ENCODE results near the gene MPP3. TPM values are rescaled to one million over a fixed set of nuclear protein-coding genes. Genes with fewer than 3 reads are reported as not detected.
A peak's percentile ranks its signal among the peaks of the same experiment; 100 is the strongest.

MPP3 gene
- total RNA-seq, 6 donors from 2014 or later = 16.2 to 142 (median 38.5) TPM

- H3K9me3 ChIP-seq = no peaks in the 10 kb centered on the region
- H3K36me3 ChIP-seq = no peaks in the 10 kb centered on the region
- H3K27ac ChIP-seq = peak overlapping the region in 3 of 4 donors; percentile 17 to 66 (median 40)
- H3K4me1 ChIP-seq = peaks cover 13 to 19% (median 17%) of the 10 kb centered on the region in 4 donors
- H3K4me3 ChIP-seq = no peak overlapping the region
- no peak for DNase-seq
- 45 to 59% methylated on average over 8 to 9 of the region's 9 CpGs for WGBS, 2 donors
- TF ChIP-seq POLR2A (IDR thresholded peaks at IDR 0.05) (no peak), EP300 (IDR thresholded peaks at IDR 0.05) (peak in 1 of 4 donors; percentile 16)
- no peaks in the 10 kb centered on the region for H3K27me3 ChIP-seq
- no peak for ATAC-seq (ENCODE audit: low FRiP score in 2 of 2)
Measured at GRCh38 chr17:43860927-43861622, 28.1 kb upstream of the MPP3 start.

- Histone ChIP-seq H3K4me1 (peaks cover 13 to 19% (median 17%) of the 10 kb centered on the region in 4 donors), H3K27ac (peak overlapping the region in 3 of 4 donors; percentile 5 to 45 (median 29)), H3K9me3 (no peaks in the 10 kb centered on the region), H3K27me3 (no peaks in the 10 kb centered on the region), H3K4me3 (no peak overlapping the region), H3K36me3 (no peaks in the 10 kb centered on the region)
- ATAC-seq (ENCODE audit: low FRiP score in 2 of 2) = no peak
- WGBS, 2 donors = 81% methylated on average over 12 of the region's 12 CpGs
- DNase-seq = peak in 1 of 2 donors; percentile 15
- TF ChIP-seq, protein P1, sequence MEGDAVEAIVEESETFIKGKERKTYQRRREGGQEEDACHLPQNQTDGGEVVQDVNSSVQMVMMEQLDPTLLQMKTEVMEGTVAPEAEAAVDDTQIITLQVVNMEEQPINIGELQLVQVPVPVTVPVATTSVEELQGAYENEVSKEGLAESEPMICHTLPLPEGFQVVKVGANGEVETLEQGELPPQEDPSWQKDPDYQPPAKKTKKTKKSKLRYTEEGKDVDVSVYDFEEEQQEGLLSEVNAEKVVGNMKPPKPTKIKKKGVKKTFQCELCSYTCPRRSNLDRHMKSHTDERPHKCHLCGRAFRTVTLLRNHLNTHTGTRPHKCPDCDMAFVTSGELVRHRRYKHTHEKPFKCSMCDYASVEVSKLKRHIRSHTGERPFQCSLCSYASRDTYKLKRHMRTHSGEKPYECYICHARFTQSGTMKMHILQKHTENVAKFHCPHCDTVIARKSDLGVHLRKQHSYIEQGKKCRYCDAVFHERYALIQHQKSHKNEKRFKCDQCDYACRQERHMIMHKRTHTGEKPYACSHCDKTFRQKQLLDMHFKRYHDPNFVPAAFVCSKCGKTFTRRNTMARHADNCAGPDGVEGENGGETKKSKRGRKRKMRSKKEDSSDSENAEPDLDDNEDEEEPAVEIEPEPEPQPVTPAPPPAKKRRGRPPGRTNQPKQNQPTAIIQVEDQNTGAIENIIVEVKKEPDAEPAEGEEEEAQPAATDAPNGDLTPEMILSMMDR (IDR thresholded peaks at IDR 0.05) = no peak
- TF ChIP-seq POLR2AphosphoS5 (IDR thresholded peaks at IDR 0.05) = no peak
Measured at GRCh38 chr17:43860077-43860725, 27.3 kb upstream of the MPP3 start.

DNA sequence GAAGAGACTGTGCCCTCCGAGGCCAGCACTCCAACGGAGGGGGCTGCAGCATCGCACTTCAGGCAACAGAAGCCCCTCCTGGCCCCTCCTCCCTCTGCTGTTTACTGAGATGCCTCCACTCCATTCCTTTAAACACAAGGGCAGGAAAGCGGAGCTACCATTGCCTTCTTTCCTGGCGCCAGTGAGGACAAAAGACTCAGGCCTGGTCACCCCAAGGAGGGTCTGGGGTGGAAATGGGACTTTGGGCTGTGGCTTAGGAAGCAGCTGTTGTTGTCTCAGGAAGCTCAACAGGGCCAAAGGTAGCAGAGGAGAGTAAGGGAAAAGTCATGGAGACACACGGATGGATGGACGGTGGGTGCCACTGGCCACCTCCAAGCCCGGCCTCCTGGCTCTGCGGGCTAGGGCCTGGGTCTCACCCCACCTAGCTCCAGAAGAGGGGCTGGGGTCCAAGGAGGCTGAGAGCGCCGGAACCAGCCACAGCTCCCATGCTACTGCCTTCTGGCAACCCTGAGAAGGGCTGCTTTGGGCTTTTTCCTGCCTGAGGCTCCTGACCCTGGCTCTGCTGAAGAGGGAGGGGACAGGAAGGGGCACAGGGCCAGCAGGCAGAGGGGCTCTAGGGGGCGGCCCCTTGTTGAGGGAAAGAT lies 25.1 kb upstream of the MPP3 start:
- Histone ChIP-seq H3K27ac (peak overlapping the region in 2 of 4 donors; percentile 62 to 75), H3K9me3 (no peaks in the 10 kb centered on the region), H3K4me1 (peaks cover 13 to 19% (median 17%) of the 10 kb centered on the region in 4 donors), H3K4me3 (no peak overlapping the region), H3K36me3 (no peaks in the 10 kb centered on the region), H3K27me3 (no peaks in the 10 kb centered on the region)
- no peak for TF ChIP-seq POLR2A (IDR thresholded peaks at IDR 0.05)
- TF ChIP-seq, protein P1 (IDR thresholded peaks at IDR 0.05) = no peak
- TF ChIP-seq POLR2AphosphoS5 (IDR thresholded peaks at IDR 0.05) = no peak
- no peak for TF ChIP-seq EP300 (IDR thresholded peaks at IDR 0.05)
- no peak for DNase-seq
- ATAC-seq (ENCODE audit: low FRiP score in 2 of 2) = no peak
- WGBS, 2 donors = 54 to 58% methylated on average over 10 to 12 of the region's 12 CpGs

- no peak overlapping the region for H3K4me3 ChIP-seq
- ATAC-seq (ENCODE audit: low FRiP score in 2 of 2) (no peak), DNase-seq (no peak)
- WGBS, 2 donors = 86 to 100% methylated on average over 1 to 5 of the region's 5 CpGs
- H3K36me3 ChIP-seq = no peaks in the 10 kb centered on the region
- H3K4me1 ChIP-seq = peaks cover 13 to 19% (median 17%) of the 10 kb centered on the region in 4 donors
- H3K27me3 ChIP-seq = no peaks in the 10 kb centered on the region
- peak overlapping the region in 2 of 4 donors; percentile 32 to 75 for H3K27ac ChIP-seq
- TF ChIP-seq POLR2A (IDR thresholded peaks at IDR 0.05) (no peak), EP300 (IDR thresholded peaks at IDR 0.05) (no peak), POLR2AphosphoS5 (IDR thresholded peaks at IDR 0.05) (no peak)
- TF ChIP-seq, protein P1 (IDR thresholded peaks at IDR 0.05) = no peak
- no peaks in the 10 kb centered on the region for H3K9me3 ChIP-seq
Measured at GRCh38 chr17:43857141-43857540, 24.2 kb upstream of the MPP3 start.

DNA sequence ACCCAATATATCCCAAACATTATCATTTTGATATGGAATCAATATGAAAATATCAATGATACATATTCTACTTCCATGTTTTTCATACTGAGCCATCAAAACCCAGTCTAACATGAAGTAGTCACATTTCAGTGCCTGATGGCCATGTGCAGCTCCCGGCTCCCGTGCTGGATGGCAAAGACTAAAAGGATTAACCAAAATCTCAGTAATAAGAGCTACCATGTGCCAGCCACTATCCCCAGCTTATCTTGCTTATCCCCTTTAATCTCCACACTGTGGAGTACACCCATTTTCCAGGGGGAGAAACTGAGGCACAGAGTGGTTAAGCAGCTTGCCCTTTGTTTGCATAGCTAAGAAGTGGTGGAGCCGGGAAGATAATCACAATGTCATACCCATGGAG lies 23.2 kb upstream of the MPP3 start:
- DNase-seq (no peak), ATAC-seq (ENCODE audit: low FRiP score in 2 of 2) (no peak)
- no peak overlapping the region for H3K27ac ChIP-seq
- peaks cover 7 to 13% (median 12%) of the 10 kb centered on the region in 4 donors for H3K4me1 ChIP-seq
- no peaks in the 10 kb centered on the region for H3K27me3 ChIP-seq
- WGBS, 2 donors = 86 to 92% methylated on average over 3 of the region's 3 CpGs
- TF ChIP-seq POLR2AphosphoS5 (IDR thresholded peaks at IDR 0.05) = no peak
- TF ChIP-seq EP300 (IDR thresholded peaks at IDR 0.05) = no peak
- TF ChIP-seq, protein P1 (IDR thresholded peaks at IDR 0.05) = no peak
- no peak for TF ChIP-seq POLR2A (IDR thresholded peaks at IDR 0.05)
- H3K36me3 ChIP-seq = no peaks in the 10 kb centered on the region
- H3K9me3 ChIP-seq = no peaks in the 10 kb centered on the region
- no peak overlapping the region for H3K4me3 ChIP-seq

Data from upper lobe of left lung (tissue), 6 donors.